NB4 (cell line): ENCODE results near the gene CCNE1.
A peak's percentile ranks its signal among the peaks of the same experiment; 100 is the strongest.

Experiments used
- MYC ChIP-seq: IDR thresholded peaks from 2 replicates; pipeline ENCODE4 v1.6.1; 2011; ENCODE audit warnings: low read depth, low read length
- POLR2A ChIP-seq: IDR thresholded peaks from 2 replicates; pipeline ENCODE4 v1.6.1; 2011; ENCODE audit warnings: mild to moderate bottlenecking; ENCODE audit not compliant: insufficient read length; ENCODE audit errors: extremely low read depth
- TF ChIP-seq, protein P1 (sequence below): IDR thresholded peaks from one replicate; pipeline ENCODE4 v1.5.1; 2012; ENCODE audit warnings: low read depth, low read length

- TF ChIP-seq, protein P1, sequence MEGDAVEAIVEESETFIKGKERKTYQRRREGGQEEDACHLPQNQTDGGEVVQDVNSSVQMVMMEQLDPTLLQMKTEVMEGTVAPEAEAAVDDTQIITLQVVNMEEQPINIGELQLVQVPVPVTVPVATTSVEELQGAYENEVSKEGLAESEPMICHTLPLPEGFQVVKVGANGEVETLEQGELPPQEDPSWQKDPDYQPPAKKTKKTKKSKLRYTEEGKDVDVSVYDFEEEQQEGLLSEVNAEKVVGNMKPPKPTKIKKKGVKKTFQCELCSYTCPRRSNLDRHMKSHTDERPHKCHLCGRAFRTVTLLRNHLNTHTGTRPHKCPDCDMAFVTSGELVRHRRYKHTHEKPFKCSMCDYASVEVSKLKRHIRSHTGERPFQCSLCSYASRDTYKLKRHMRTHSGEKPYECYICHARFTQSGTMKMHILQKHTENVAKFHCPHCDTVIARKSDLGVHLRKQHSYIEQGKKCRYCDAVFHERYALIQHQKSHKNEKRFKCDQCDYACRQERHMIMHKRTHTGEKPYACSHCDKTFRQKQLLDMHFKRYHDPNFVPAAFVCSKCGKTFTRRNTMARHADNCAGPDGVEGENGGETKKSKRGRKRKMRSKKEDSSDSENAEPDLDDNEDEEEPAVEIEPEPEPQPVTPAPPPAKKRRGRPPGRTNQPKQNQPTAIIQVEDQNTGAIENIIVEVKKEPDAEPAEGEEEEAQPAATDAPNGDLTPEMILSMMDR = no peak
- TF ChIP-seq MYC (no peak), POLR2A (peak; percentile 46)
These were observed at the start of gene CCNE1 for GRCh38 chr19:29811125-29812079.
